Measurements from ENCODE around the gene CMTM5. TPM values are rescaled to one million over a fixed set of nuclear protein-coding genes. Genes with fewer than 3 reads are reported as not detected.

Gene CMTM5
- total RNA-seq, 1 donor from 2014 or later = 4.3 TPM

DNA sequence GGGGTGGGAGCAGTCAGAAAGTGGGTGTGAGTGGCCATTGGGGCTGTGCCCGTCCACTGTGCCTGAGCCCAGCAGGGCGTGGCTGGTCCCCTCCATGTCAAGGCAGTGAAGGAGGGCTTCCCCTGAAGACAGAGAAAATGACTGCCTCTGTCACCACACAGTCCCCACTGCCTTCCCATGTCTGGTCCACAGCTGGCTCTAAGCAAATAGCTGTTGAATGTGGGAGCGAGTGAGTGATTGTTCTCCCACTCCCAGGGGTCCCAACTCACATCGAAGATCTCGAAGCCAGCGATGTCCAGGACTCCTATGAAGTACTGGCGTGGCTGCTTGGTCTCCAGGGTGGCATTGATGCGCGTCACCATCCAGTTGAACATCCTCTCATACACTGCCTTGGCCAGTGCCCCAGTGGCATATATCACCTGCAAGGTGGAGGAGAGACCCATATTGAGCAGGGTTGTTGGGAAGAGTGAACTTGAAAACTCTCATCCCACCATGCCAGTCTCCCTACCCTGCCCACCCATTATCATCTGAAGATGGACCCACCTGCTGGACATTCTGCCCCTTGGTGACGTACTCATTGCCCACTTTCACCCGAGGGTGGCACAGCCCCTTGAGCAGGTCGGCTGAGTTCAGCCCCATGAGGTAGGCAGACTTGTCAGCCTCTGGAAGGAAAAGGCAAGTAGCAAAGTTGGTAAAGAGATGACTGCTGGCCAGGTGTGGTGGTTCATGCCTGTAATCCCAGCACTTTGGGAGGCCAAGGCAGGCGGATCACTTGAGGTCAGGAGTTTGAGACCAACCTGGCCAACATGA, 52.0 kb downstream of the CMTM5 start:
- H3K4me3 ChIP-seq = no peak overlapping the region
- H3K27me3 ChIP-seq = no peaks in the 10 kb centered on the region
- peaks cover 4% of the 10 kb centered on the region for H3K27me3 Mint-ChIP-seq (ENCODE audit: insufficient read depth, low read depth)

More for the DNA sequence above, 52.0 kb downstream of the CMTM5 start:
- no peak overlapping the region for H3K4me3 Mint-ChIP-seq
- Histone ChIP-seq H3K27ac (no peak overlapping the region), H3K9me3 (ENCODE audit: low read depth) (no peaks in the 10 kb centered on the region), H3K4me1 (peaks cover 14% of the 10 kb centered on the region), H3K4me2 (no peak overlapping the region), H4K20me1 (ENCODE audit: low read depth) (no peaks in the 10 kb centered on the region), H3F3A (ENCODE audit: low read depth) (no peaks in the 10 kb centered on the region), H2AFZ (replicated peaks) (no peak overlapping the region), H3K36me3 (no peaks in the 10 kb centered on the region), H3K9ac (no peak overlapping the region), H3K79me2 (ENCODE audit: low read depth) (no peaks in the 10 kb centered on the region)
- H3K27ac Mint-ChIP-seq = no peak overlapping the region
- H3K9me3 Mint-ChIP-seq = peaks cover 8% of the 10 kb centered on the region
- peaks cover 2% of the 10 kb centered on the region for H3K36me3 Mint-ChIP-seq
- no peak for DNase-seq (ENCODE audit: low spot score)
- TF ChIP-seq EZH2 (IDR thresholded peaks at IDR 0.05) (no peak), EZH2phosphoT487 (IDR thresholded peaks at IDR 0.05) (no peak)
- TF ChIP-seq, protein P1, sequence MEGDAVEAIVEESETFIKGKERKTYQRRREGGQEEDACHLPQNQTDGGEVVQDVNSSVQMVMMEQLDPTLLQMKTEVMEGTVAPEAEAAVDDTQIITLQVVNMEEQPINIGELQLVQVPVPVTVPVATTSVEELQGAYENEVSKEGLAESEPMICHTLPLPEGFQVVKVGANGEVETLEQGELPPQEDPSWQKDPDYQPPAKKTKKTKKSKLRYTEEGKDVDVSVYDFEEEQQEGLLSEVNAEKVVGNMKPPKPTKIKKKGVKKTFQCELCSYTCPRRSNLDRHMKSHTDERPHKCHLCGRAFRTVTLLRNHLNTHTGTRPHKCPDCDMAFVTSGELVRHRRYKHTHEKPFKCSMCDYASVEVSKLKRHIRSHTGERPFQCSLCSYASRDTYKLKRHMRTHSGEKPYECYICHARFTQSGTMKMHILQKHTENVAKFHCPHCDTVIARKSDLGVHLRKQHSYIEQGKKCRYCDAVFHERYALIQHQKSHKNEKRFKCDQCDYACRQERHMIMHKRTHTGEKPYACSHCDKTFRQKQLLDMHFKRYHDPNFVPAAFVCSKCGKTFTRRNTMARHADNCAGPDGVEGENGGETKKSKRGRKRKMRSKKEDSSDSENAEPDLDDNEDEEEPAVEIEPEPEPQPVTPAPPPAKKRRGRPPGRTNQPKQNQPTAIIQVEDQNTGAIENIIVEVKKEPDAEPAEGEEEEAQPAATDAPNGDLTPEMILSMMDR (IDR thresholded peaks at IDR 0.05) = no peak
- peaks cover 28% of the 10 kb centered on the region for H3K4me1 Mint-ChIP-seq

MicroRNA genes within 50 kb of the gene (microRNA counts, 767-probe panel; counts per million panel counts)
- 460 counts per million, percentile 90 among the panel's probes with 10 or more counts for microRNA hsa-miR-208a
- 460 counts per million, percentile 90 among the panel's probes with 10 or more counts for microRNA hsa-miR-208b

Small RNAs within 50 kb of the gene (microRNA-seq; reads per million reads assigned to microRNA genes)
- gene MIR208A (not detected), gene MIR208B (1.1 reads per million)

Small RNAs within 50 kb of the gene (small RNA-seq; reads per million reads assigned to genes)
- gene MIR208A (not detected), gene MIR208B (not detected)

Other genes with a start within 250 kb of the CMTM5 start
- gene SLC7A8, start 193.4 kb upstream of the CMTM5 start, total RNA-seq (ENCODE audit: low replicate concordance) = 56.5 and 83.7 TPM in 2 replicates
- 0.50 TPM in 1 of 2 replicates, not detected in the other for gene RNF212B, start 139.1 kb upstream of the CMTM5 start, total RNA-seq (ENCODE audit: low replicate concordance)
- 21.0 and 22.7 TPM in 2 replicates for gene HOMEZ, start 90.9 kb upstream of the CMTM5 start, total RNA-seq (ENCODE audit: low replicate concordance)
- 6.3 and 10.6 TPM in 2 replicates for gene PPP1R3E, start 74.2 kb upstream of the CMTM5 start, total RNA-seq (ENCODE audit: low replicate concordance)
- gene BCL2L2, start 70.2 kb upstream of the CMTM5 start, total RNA-seq (ENCODE audit: low replicate concordance) = 14.9 and 18.0 TPM in 2 replicates
- gene PABPN1, start 55.6 kb upstream of the CMTM5 start, total RNA-seq (ENCODE audit: low replicate concordance) = 264 and 298 TPM in 2 replicates
- gene SLC22A17, start 24.2 kb upstream of the CMTM5 start, total RNA-seq (ENCODE audit: low replicate concordance) = 22.2 and 80.8 TPM in 2 replicates
- 21.7 and 74.3 TPM in 2 replicates for gene EFS, start 11.9 kb upstream of the CMTM5 start, total RNA-seq (ENCODE audit: low replicate concordance)
- gene IL25, start 4.2 kb upstream of the CMTM5 start, total RNA-seq (ENCODE audit: low replicate concordance) = not detected in 2 replicates
- 0.03 TPM in 1 of 2 replicates, not detected in the other for gene MYH6, start 31.2 kb downstream of the CMTM5 start, total RNA-seq (ENCODE audit: low replicate concordance)
- gene MYH7, start 58.6 kb downstream of the CMTM5 start, total RNA-seq (ENCODE audit: low replicate concordance) = 0.19 TPM in 1 of 2 replicates, not detected in the other
- 51.1 and 60.1 TPM in 2 replicates for gene NGDN, start 92.7 kb downstream of the CMTM5 start, total RNA-seq (ENCODE audit: low replicate concordance)
- 0.90 and 2.2 TPM in 2 replicates for gene ZFHX2, start 174.7 kb downstream of the CMTM5 start, total RNA-seq (ENCODE audit: low replicate concordance)
- 7.7 and 17.0 TPM in 2 replicates for gene THTPA, start 179.2 kb downstream of the CMTM5 start, total RNA-seq (ENCODE audit: low replicate concordance)
- 65.4 and 126 TPM in 2 replicates for gene AP1G2, start 190.7 kb downstream of the CMTM5 start, total RNA-seq (ENCODE audit: low replicate concordance)
- 3.2 and 13.5 TPM in 2 replicates for gene JPH4, start 201.7 kb downstream of the CMTM5 start, total RNA-seq (ENCODE audit: low replicate concordance)